GM08714 (cell line): Measurements from ENCODE around the gene TCF4.

Experiments used
- H3K4me3 ChIP-seq: fragments of 200-500 bp; sonication (Bioruptor generic); 2 replicates; pipeline ENCODE4 v1.5.1; 2014; ENCODE audit warnings: mild to moderate bottlenecking, low read length, inconsistent platforms
- ZNF274 ChIP-seq: IDR thresholded peaks from 2 replicates; pipeline ENCODE4 v1.6.1; 2012; ENCODE audit warnings: mild to moderate bottlenecking, low read depth, low read length

TCF4 gene

GRCh38 chr18:55224086-55224625 is 363.8 kb downstream of the TCF4 start:
- H3K4me3 ChIP-seq: no peak overlapping the region
- no peak for TF ChIP-seq ZNF274

- no peak for TF ChIP-seq ZNF274
- H3K4me3 ChIP-seq: no peak overlapping the region
Observed at GRCh38 chr18:55221622-55222021, 366.4 kb downstream of the TCF4 start.

GRCh38 chr18:55220523-55220922 is 367.5 kb downstream of the TCF4 start:
- no peak for TF ChIP-seq ZNF274
- H3K4me3 ChIP-seq: no peak overlapping the region; the same call in 1 of the 2 replicates

GRCh38 chr18:55219823-55220222 is 368.2 kb downstream of the TCF4 start:
- H3K4me3 ChIP-seq: no peak overlapping the region
- no peak for TF ChIP-seq ZNF274

- H3K4me3 ChIP-seq: no peak overlapping the region
Observed at GRCh38 chr18:55219059-55219458, 368.9 kb downstream of the TCF4 start.

GRCh38 chr18:55214969-55215368 is 373.0 kb downstream of the TCF4 start:
- no peak overlapping the region for H3K4me3 ChIP-seq
- no peak for TF ChIP-seq ZNF274

More at GRCh38 chr18:55219059-55219458, 368.9 kb downstream of the TCF4 start:
- no peak for TF ChIP-seq ZNF274

GRCh38 chr18:55214534-55214933 is 373.5 kb downstream of the TCF4 start:
- H3K4me3 ChIP-seq: no peak overlapping the region
- no peak for TF ChIP-seq ZNF274

- no peak overlapping the region for H3K4me3 ChIP-seq
- TF ChIP-seq ZNF274: no peak
Observed at GRCh38 chr18:55213586-55213985, 374.4 kb downstream of the TCF4 start.

GRCh38 chr18:55206927-55207326 is 381.1 kb downstream of the TCF4 start:
- no peak overlapping the region for H3K4me3 ChIP-seq
- TF ChIP-seq ZNF274: no peak

GRCh38 chr18:55202232-55202917 is 385.6 kb downstream of the TCF4 start:
- H3K4me3 ChIP-seq: no peak overlapping the region
- no peak for TF ChIP-seq ZNF274

GRCh38 chr18:55199291-55199963 is 388.6 kb downstream of the TCF4 start:
- no peak for TF ChIP-seq ZNF274
- no peak overlapping the region for H3K4me3 ChIP-seq

- H3K4me3 ChIP-seq: no peak overlapping the region
- TF ChIP-seq ZNF274: no peak
Observed at GRCh38 chr18:55195863-55196262, 392.1 kb downstream of the TCF4 start.

- TF ChIP-seq ZNF274: no peak
- H3K4me3 ChIP-seq: no peak overlapping the region
Observed at GRCh38 chr18:55189972-55190371, 398.0 kb downstream of the TCF4 start.

GRCh38 chr18:55186588-55186987 is 401.4 kb downstream of the TCF4 start:
- TF ChIP-seq ZNF274: no peak

GRCh38 chr18:55185391-55185790 is 402.6 kb downstream of the TCF4 start:
- TF ChIP-seq ZNF274: no peak
- no peak overlapping the region for H3K4me3 ChIP-seq

More at GRCh38 chr18:55186588-55186987, 401.4 kb downstream of the TCF4 start:
- no peak overlapping the region for H3K4me3 ChIP-seq
